SK-N-SH treated with all-trans-retinoic acid at 6 μM for 48 hours (cell line): ENCODE measurements around the gene TMPRSS11A.

Source experiments
- ATAC-seq: fragments of 200-7000 bp; cut with Tn5 transposase; 3 replicates; pipeline ENCODE4 v1.9.1; 2020; ENCODE audit warnings: mild to moderate bottlenecking, moderate library complexity
- ARNTL ChIP-seq: fragments of 450-650 bp; formaldehyde crosslinking; IDR thresholded peaks from 2 replicates; pipeline ENCODE4 v1.5.0; 2020; ENCODE audit warnings: low read depth, mild to moderate bottlenecking, moderate library complexity, borderline replicate concordance
- BACH2 ChIP-seq: fragments of 250-450 bp; sonication (Bioruptor Pico); IDR thresholded peaks from 2 replicates; pipeline ENCODE4 v1.9.0; 2021; ENCODE audit warnings: mild to moderate bottlenecking, borderline replicate concordance
- CSDC2 ChIP-seq: fragments of 250-450 bp; sonication (Bioruptor Pico); IDR thresholded peaks from 2 replicates; pipeline ENCODE4 v1.5.0; 2020; ENCODE audit warnings: mild to moderate bottlenecking, moderate library complexity
- ESRRG ChIP-seq: fragments of 250-450 bp; sonication (Bioruptor Pico); IDR thresholded peaks from 2 replicates; pipeline ENCODE4 v1.6.1; 2021; ENCODE audit warnings: mild to moderate bottlenecking
- GLIS3 ChIP-seq: fragments of 250-450 bp; sonication (Bioruptor Pico); IDR thresholded peaks from 2 replicates; pipeline ENCODE4 v1.5.0; 2020; ENCODE audit warnings: mild to moderate bottlenecking, moderate library complexity
- ISL1 ChIP-seq: fragments of 250-450 bp; sonication (Bioruptor Pico); IDR thresholded peaks from 2 replicates; pipeline ENCODE4 v2.1.2; 2022; ENCODE audit warnings: mild to moderate bottlenecking, moderate library complexity
- OSR1 ChIP-seq: fragments of 250-450 bp; sonication (Bioruptor Pico); IDR thresholded peaks from 2 replicates; pipeline ENCODE4 v1.8.0; 2022; ENCODE audit warnings: moderate library complexity, mild to moderate bottlenecking, inconsistent platforms
- PPARA ChIP-seq: fragments of 250-450 bp; sonication (Bioruptor Pico); IDR thresholded peaks from 2 replicates; pipeline ENCODE4 v1.5.0; 2020; ENCODE audit warnings: mild to moderate bottlenecking, borderline replicate concordance
- RARB ChIP-seq: fragments of 250-450 bp; sonication (Bioruptor Pico); IDR thresholded peaks from 2 replicates; pipeline ENCODE4 v1.8.0; 2021; ENCODE audit warnings: mild to moderate bottlenecking, moderate library complexity
- SNAI2 ChIP-seq: fragments of 250-450 bp; sonication (Bioruptor Pico); IDR thresholded peaks from 2 replicates; pipeline ENCODE4 v1.5.0; 2020; ENCODE audit warnings: mild to moderate bottlenecking, moderate library complexity
- TCF4 ChIP-seq: fragments of 250-450 bp; sonication (Bioruptor Pico); IDR thresholded peaks from 2 replicates; pipeline ENCODE4 v1.8.0; 2021; ENCODE audit warnings: mild to moderate bottlenecking, moderate library complexity, borderline replicate concordance
- TOX ChIP-seq: fragments of 250-450 bp; sonication (Bioruptor Pico); IDR thresholded peaks from 2 replicates; pipeline ENCODE4 v1.8.0; 2021; ENCODE audit warnings: mild to moderate bottlenecking, moderate library complexity, borderline replicate concordance
- TSHZ2 ChIP-seq: fragments of 250-450 bp; sonication (Bioruptor Pico); IDR thresholded peaks from 2 replicates; pipeline ENCODE4 v1.5.0; 2020; ENCODE audit warnings: mild to moderate bottlenecking, moderate library complexity
- ZC3H10 ChIP-seq: fragments of 250-450 bp; sonication (Bioruptor Pico); IDR thresholded peaks from 2 replicates; pipeline ENCODE4 v1.5.1; 2021; ENCODE audit warnings: mild to moderate bottlenecking, moderate library complexity
- ZFP3 ChIP-seq: fragments of 250-450 bp; sonication (Bioruptor Pico); IDR thresholded peaks from 2 replicates; pipeline ENCODE4 v1.5.0; 2020; ENCODE audit warnings: mild to moderate bottlenecking, moderate library complexity
- ZFP30 ChIP-seq: fragments of 450-650 bp; formaldehyde crosslinking; IDR thresholded peaks from 2 replicates; pipeline ENCODE4 v1.5.0; 2022; ENCODE audit warnings: mild to moderate bottlenecking, moderate library complexity
- ZNF565 ChIP-seq: fragments of 450-650 bp; formaldehyde crosslinking; conservative IDR thresholded peaks from 2 replicates; pipeline ENCODE4 v1.5.0; 2020; ENCODE audit warnings: low read depth, mild to moderate bottlenecking, moderate library complexity
- ZNF70 ChIP-seq: fragments of 450-650 bp; formaldehyde crosslinking; IDR thresholded peaks from 2 replicates; pipeline ENCODE4 v1.5.0; 2020; ENCODE audit warnings: mild to moderate bottlenecking, moderate library complexity
- ZNF8 ChIP-seq: fragments of 450-650 bp; formaldehyde crosslinking; IDR thresholded peaks from 2 replicates; pipeline ENCODE4 v1.5.0; 2020; ENCODE audit warnings: mild to moderate bottlenecking, moderate library complexity
- TF ChIP-seq, protein P1 (sequence below): fragments of 250-450 bp; sonication (Bioruptor Pico); IDR thresholded peaks from 2 replicates; pipeline ENCODE4 v1.8.0; 2020; ENCODE audit warnings: mild to moderate bottlenecking, moderate library complexity, borderline replicate concordance
- TF ChIP-seq, protein P2 (sequence below): fragments of 250-450 bp; sonication (Bioruptor Pico); IDR thresholded peaks from 2 replicates; pipeline ENCODE4 v1.5.1; 2021; ENCODE audit warnings: mild to moderate bottlenecking, moderate library complexity
- TF ChIP-seq, protein P3 (sequence below): fragments of 250-450 bp; sonication (Bioruptor Pico); IDR thresholded peaks from 2 replicates; pipeline ENCODE4 v1.5.1; 2020; ENCODE audit warnings: low read depth, mild to moderate bottlenecking, moderate library complexity

TMPRSS11A gene

GRCh38 chr4:67931256-67931655, 32.0 kb downstream of the TMPRSS11A start (continued):
- TF ChIP-seq PPARA (CRISPR knock-in tag), result no peak

- TF ChIP-seq ZFP3 (CRISPR knock-in tag), result no peak
- TF ChIP-seq TCF4 (CRISPR knock-in tag), result no peak
- TF ChIP-seq ZNF70 (CRISPR knock-in tag), result no peak
- TF ChIP-seq TOX (CRISPR knock-in tag), result no peak
- TF ChIP-seq ISL1 (CRISPR knock-in tag), result no peak
- TF ChIP-seq, protein P1, sequence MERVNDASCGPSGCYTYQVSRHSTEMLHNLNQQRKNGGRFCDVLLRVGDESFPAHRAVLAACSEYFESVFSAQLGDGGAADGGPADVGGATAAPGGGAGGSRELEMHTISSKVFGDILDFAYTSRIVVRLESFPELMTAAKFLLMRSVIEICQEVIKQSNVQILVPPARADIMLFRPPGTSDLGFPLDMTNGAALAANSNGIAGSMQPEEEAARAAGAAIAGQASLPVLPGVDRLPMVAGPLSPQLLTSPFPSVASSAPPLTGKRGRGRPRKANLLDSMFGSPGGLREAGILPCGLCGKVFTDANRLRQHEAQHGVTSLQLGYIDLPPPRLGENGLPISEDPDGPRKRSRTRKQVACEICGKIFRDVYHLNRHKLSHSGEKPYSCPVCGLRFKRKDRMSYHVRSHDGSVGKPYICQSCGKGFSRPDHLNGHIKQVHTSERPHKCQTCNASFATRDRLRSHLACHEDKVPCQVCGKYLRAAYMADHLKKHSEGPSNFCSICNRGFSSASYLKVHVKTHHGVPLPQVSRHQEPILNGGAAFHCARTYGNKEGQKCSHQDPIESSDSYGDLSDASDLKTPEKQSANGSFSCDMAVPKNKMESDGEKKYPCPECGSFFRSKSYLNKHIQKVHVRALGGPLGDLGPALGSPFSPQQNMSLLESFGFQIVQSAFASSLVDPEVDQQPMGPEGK (CRISPR knock-in tag), result no peak
- TF ChIP-seq OSR1 (CRISPR knock-in tag), result no peak
- TF ChIP-seq ZNF8, result no peak
- no peak for TF ChIP-seq ZFP30 (CRISPR knock-in tag)
- no peak for TF ChIP-seq ARNTL (CRISPR knock-in tag)
- TF ChIP-seq ZNF565 (CRISPR knock-in tag), result no peak
- no peak for TF ChIP-seq SNAI2 (CRISPR knock-in tag)
- TF ChIP-seq ZC3H10 (CRISPR knock-in tag), result no peak
- no peak for TF ChIP-seq BACH2 (CRISPR knock-in tag)
- TF ChIP-seq GLIS3 (CRISPR knock-in tag), result no peak
- no peak for TF ChIP-seq RARB
- TF ChIP-seq ESRRG (CRISPR knock-in tag), result no peak
- TF ChIP-seq, protein P2, sequence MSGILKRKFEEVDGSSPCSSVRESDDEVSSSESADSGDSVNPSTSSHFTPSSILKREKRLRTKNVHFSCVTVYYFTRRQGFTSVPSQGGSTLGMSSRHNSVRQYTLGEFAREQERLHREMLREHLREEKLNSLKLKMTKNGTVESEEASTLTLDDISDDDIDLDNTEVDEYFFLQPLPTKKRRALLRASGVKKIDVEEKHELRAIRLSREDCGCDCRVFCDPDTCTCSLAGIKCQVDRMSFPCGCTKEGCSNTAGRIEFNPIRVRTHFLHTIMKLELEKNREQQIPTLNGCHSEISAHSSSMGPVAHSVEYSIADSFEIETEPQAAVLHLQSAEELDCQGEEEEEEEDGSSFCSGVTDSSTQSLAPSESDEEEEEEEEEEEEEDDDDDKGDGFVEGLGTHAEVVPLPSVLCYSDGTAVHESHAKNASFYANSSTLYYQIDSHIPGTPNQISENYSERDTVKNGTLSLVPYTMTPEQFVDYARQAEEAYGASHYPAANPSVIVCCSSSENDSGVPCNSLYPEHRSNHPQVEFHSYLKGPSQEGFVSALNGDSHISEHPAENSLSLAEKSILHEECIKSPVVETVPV, result no peak
- ATAC-seq, result no peak
Observed at GRCh38 chr4:67929426-67929825, 33.9 kb downstream of the TMPRSS11A start.

DNA sequence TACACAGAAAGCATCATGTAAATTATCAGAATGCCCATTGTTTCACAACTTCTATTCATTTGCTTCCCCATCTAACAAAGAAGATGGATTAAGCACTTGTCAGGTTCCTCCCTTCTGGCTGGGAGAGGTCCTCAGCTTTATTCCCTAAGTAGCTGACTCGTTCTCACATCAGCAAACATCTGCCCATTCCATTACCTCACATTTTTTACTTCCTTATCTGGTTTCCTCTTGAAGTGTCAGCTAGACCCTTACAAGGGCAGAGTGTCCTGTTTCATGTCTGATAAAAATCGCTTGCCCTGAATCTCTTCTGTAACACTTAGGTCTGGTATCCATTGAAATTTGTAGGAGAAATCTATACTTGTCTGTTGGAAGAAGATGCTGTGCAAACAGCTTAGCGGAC, 34.7 kb downstream of the TMPRSS11A start:
- TF ChIP-seq CSDC2 (CRISPR knock-in tag) (no peak), ZC3H10 (CRISPR knock-in tag) (no peak), OSR1 (CRISPR knock-in tag) (no peak), ZNF565 (CRISPR knock-in tag) (no peak), RARB (no peak), ZNF8 (no peak), ZNF70 (CRISPR knock-in tag) (no peak), TSHZ2 (CRISPR knock-in tag) (no peak), TCF4 (CRISPR knock-in tag) (no peak), SNAI2 (CRISPR knock-in tag) (no peak), PPARA (CRISPR knock-in tag) (no peak), ESRRG (CRISPR knock-in tag) (no peak)
- TF ChIP-seq, protein P3, sequence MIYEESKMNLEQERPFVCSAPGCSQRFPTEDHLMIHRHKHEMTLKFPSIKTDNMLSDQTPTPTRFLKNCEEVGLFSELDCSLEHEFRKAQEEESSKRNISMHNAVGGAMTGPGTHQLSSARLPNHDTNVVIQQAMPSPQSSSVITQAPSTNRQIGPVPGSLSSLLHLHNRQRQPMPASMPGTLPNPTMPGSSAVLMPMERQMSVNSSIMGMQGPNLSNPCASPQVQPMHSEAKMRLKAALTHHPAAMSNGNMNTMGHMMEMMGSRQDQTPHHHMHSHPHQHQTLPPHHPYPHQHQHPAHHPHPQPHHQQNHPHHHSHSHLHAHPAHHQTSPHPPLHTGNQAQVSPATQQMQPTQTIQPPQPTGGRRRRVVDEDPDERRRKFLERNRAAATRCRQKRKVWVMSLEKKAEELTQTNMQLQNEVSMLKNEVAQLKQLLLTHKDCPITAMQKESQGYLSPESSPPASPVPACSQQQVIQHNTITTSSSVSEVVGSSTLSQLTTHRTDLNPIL, result no peak
- TF ChIP-seq, protein P2, result no peak

More for the DNA sequence above, 34.7 kb downstream of the TMPRSS11A start:
- no peak for ATAC-seq
